Stimulated activated CD8-positive, alpha-beta memory T cell treated with anti-CD3 and anti-CD28 coated beads, Interleukin-7, amount 100 ng/mL, for 48 hours (primary cell): ENCODE results near the gene DLG2.
"Not testable (repeated sequence)": the region's sequence is repeated elsewhere in the genome, so short reads cannot be mapped to it uniquely, and the experiment has no call there.

Experiments
- DNase-seq, 2 donors: peaks; one replicate each; pipeline ENCODE4 v3.0.0-alpha.2; 2020; ENCODE audit warnings: low read depth in 1 of 2; ENCODE audit errors: extremely low read depth in 1 of 2

DLG2 gene

DNA sequence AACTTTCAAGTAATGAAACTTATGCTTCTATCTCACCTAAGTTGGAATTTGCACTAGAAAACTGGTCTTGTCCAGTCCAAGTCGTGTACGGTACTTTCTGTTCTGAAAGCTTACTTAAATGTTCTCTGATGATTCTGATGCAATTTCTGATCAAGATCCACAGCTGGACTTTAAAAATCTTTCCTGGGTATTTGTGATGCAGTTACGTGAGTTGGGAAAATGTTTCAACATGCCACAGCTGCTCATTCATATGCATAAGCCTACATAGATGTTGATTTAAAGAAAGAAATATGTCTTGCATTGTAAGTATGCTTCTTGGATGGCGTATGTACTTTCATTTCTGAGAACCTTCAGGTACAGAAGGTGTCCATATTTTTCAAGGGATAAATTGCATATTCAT lies 1847.3 kb downstream of the DLG2 start:
- no peak for DNase-seq

DNA sequence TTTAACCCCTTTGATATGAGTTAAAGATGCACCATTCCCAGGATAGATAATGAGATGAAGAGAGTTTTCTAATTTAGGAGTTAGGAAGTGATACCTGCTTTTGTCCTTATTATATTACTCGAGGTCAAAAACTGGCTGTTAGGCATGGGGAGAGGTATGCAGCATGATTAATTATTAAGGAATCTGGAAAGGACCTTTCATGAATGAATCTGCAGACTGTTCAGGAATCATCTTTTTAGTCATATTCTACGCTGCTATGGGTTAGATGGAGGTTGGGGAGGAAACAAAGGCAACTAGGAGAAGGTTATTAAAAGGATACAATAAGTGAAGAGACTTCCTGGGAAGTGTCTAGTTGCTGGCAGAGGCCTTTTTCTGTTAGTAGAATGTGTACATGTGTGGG lies 1848.5 kb downstream of the DLG2 start:
- no peak for DNase-seq

DNA sequence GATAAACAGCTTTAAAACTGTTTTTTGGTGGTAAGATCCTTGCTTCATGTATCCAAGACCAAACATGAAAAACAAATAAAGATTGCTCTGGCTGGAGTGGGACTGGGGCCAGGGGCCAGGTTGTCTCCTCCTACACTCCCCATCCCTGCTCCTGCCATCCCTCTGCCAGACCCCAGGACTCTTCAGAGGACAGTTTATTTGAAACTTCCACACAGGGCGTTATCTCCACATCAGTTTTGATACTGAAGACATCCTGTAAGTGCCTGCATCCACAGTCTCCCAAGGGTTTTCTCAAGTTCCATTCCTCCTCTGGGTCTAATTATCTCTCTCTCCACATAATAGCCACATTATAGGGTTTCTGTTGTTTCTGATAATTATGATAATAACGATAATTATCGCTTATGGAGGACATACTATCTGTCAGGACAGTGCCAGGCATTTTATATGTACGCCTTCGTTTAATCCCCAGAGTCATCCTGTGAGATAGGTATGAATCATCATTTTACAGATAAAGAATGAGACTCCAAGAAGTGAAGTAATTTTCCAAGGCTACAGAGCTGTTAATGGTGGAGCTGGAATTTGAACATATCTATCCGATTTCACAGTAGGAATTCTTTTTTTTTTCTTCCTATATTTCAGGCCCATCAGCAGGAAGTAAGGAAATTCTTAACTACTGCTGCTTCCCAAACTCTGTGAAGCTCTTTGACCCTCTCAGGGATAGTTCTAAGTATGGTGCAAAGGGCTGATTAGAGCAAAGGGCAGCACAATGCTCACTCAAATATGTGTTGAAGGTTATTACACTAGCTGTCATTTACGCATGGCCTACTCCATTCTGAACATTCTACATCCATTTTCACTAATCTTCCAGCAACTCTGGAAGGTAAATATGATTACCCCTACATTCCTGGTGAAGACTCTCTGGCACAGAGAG lies 1852.9 kb downstream of the DLG2 start:
- DNase-seq, result no peak

DNA sequence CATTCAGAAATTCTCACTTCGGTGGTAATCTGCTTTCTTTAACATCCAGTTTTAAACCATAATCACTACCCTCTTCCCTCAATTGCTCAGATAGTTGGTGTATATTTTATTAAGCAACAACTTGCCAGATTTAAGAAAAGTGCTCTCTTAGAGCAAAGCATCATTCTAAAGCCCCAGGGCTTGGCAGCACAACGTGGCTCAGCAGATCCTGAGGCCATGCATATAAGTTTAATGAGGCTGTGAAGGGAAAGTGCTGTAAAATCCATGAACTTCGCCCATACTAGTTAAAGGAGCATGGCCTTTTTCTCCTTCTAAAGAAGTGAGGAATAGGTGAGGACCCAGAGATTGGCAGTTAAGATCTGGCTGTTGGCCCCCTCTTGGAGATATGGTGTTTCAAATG lies 1858.7 kb downstream of the DLG2 start:
- DNase-seq, result no peak

DNA sequence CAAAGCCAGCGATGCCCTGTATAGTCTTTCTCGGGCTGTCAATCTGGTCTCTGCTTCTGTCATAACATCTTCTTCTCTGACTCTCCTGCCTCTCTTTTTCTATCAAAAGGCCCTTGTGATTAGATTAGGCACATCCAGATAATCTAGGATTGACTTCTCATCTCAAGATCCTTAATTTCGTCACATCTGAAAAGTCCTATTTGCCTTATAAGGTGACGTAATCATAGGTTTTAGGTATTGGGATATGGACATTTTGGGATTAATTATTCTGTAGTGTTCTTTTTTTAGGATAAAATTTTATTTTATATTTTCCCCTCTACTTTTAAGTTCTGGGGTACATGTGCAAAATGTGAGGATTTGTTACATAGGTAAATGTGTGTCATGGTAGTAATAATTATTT lies 1860.2 kb downstream of the DLG2 start:
- DNase-seq, result no peak

DNA sequence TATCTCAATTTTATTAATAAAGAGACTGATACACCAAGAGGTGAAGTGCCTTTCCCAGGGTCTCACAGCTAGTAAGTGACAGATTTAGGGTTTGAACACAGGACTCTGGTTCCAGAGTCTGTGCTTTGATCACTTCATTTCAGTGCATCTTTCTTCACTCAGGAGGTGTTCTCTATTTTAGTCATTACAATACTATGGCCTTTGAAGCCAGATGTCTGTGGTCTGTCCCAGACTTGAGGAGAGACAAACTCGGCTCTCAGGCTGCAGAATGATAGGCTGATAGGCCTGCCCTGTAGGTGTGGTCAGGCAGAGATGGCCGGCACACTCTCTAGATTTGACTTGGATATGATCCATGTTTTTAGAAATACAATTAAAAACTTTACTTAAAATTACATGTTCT lies 1862.5 kb downstream of the DLG2 start:
- DNase-seq, result no peak

DNA sequence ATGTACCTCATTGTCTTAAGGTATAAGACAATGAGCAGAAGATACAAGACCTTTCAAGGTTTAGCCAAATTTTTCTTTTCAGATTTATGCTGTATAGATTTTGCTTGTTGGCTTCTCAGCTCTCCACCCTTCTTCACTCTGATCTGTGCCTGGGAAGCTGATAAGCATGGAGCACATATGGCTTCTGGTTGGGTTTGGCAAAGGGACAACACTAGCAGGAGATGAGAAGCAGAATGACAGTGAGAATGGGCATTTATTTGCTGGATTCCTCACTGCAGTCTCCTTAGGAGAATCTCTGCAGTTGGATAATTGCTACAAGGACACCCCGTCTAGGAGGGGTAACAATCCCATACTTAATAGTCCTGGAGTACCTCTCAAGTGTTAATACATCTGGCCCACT lies 1866.2 kb downstream of the DLG2 start:
- DNase-seq, result no peak

DNA sequence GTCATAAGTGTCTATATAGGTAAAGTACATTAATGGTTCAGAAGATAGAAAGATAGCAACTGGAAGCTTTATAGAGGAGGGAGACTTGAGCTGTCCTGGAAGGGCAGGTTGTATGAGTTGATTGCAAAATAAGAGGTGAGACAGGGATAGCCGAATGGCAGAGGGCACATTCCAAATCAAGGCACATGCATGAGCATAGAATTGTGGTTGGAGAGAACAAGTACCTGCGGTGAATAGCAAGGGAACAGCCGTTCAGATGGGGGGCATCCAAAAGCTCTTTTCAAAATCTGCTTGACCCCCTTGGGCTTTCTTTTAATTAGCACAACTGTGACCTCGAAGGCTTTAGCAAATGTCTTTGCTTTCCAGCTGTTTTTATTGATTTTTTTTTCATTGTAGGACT lies 1868.0 kb downstream of the DLG2 start:
- no peak for DNase-seq

DNA sequence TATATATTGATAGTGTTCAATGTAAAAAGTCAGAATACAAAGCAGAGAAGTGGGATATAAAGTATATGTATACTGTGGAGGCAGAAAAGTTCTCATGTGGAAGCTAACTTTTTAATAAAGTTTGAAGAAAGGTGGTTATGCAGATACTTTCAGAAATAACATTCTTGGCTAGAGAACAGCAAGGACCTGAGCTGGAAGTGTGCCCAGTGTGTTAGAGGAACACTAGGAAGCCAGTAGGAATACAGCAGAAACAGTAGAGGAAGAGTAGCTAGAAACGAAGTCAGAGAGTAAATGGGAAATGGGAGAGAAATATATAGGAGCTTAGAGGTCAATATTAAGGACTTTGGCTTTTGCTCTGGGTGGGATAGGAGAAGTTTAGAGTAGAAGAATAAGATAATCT lies 1876.1 kb downstream of the DLG2 start:
- no peak for DNase-seq

DNA sequence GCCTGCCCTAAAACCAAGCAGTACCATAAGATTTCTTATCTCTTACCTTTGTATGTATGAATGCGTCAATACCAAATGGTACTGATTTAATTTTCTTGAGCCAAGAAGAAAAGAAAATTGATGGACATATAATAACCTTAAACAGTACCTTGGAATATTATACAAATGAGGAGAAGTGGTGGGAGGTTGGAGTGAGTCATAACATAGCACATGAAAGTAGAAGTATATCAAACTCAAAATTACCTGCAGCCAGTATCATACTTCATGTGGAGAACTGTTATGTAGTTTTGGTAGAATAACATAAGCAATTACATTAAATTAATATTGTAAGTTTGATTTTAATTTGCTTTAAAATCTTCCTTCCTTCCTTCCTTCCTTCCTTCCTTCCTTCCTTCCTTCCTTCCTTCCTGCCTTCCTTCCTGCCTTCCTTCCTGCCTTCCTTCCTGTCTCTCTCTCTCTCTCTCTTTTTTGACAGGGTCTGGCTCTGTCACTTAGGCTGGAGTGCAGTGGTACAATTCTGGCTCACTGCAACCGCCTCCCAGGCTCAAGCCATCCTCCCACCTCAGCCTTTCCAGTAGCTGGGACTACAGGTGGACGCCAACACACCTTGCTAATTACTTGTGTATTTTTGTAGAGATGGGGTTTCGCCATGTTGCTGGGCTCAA lies 1880.1 kb downstream of the DLG2 start:
- no peak for DNase-seq

DNA sequence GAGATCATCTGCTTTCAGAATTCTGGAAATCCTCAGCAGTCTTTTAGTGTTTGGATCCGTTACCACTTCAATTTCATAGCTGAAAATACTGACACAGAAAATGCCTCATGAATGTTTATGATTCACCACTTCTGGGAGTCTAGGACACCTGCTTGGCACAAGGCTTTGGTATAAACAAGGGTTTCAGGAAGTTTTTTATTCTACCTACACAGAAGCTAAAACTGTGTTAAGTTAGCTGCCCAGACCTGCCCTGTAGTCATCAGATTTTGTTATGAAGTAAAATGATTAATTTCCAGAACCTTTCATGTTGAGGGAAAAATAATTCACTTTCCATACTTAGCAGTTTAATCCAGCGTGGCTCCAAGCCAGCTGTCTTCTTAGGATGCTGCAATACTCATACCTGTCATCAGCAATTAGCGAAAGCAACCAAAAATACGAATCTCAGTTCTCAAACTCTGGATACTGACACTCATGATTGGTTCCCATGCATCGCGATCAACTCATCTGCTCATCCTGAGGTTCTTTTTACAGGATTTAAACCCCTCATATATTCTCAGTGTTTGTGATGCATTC lies 1882.4 kb downstream of the DLG2 start:
- no peak for DNase-seq

DNA sequence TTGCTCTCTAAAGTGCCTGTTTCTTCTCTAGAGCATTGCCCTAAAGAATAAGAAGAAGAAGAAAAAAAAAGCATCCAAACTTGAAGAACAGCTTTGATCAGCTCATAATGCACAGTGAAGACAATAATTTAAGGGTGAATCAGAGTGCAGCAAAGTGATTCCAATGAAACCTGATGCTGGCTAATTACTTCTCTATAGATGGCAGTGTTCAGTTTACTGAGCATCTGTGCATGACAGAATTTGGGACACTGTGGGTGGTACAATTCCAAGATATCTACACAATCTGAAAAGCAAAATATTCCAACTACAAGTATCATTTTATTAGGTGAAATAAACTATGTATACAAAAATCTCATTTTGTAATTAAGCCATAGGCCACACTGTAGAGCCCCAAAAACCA lies 1890.5 kb downstream of the DLG2 start:
- DNase-seq, result no peak

DNA sequence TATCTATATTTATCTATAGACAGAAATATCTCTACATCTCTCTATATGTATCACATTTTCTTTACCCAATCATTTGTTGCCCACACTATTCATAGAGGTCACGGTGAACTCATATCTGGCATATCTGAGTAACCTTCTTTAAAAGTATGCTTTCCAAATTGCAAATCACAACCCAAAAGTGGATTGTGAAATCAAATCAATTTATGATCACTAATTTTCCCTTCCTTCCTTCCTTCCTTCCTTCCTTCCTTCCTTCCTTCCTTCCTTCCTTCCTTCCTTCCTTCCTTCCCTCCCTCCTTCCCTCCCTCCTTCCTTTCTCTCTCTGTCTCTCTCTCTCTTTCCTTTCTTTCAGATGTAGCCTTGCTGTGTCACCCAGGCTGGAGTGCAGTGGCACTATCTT lies 1893.0 kb downstream of the DLG2 start:
- no peak for DNase-seq

DNA sequence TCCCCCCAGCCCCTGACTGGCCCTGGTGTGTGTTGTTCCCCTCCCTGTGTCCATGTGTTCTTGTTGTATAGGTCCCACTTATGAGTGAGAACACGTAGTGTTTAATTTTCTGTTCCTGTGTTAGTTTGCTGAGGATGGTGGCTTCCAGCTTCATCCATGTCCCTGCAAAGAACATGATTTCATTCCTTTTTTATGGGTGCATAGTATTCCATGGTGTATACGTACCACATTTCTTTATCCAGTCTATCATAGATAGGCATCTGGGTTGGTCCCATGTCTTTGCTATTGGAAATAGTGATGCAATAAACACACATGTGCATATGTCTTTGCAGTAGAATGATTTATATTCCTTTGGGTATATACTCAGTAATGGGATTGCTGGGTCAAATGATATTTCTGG lies 1895.9 kb downstream of the DLG2 start:
- not testable (repeated sequence) for DNase-seq

DNA sequence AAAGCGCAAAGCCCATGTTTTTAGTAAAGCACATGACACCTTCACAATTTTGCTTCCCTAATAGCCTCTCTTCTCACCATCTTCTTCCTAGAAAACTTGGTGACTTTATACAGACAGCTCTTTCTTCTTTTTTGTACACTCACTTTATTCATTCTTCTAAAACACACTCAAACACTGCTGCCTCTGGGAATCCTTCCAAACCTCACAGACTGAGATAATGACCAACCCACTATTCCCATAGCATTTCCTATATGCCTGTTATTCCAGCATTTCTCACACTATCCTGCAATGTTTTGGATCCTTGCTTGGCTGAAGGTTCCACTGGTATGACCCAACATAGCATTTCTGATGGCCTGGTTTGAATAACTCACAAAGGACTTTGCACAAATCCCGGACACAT lies 1898.9 kb downstream of the DLG2 start:
- no peak for DNase-seq

DNA sequence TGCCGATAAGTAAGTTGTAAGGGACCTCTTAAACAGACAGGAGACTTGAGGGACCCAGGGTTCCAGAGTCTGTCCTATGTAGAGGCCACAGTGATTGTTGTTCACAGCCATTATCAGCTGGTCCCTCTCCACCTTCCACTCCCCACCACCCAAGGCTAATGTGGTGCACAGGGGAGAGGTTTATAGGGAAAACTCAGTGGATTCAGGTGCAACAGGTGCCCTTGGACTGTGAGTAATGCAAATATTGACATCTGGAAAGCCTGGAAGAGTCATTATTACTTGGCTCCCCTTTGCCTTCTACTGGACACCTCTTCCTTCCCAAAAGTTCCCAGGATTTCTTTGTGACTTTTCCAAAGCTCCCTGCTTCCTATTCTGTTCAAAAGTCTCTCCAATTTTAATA lies 1899.9 kb downstream of the DLG2 start:
- DNase-seq, result no peak

DNA sequence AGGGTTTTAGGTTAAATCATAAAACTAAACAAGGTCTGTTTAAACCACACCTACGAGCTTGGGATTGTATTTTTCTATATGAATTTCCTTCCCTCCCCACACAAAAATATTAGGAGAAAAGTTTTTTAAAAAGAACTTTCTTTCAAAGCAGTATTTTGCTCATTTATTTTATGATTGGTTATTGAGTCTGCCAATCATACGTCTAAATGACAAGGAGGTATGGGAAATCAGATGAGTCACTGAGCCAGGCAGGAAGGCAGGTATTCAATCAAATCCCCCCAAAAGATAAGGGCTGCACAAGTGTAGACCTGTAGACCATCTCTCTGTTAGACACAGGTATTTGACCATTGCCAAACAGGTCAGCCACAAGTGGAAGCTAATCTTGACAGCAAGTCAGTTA lies 1900.8 kb downstream of the DLG2 start:
- no peak for DNase-seq

DNA sequence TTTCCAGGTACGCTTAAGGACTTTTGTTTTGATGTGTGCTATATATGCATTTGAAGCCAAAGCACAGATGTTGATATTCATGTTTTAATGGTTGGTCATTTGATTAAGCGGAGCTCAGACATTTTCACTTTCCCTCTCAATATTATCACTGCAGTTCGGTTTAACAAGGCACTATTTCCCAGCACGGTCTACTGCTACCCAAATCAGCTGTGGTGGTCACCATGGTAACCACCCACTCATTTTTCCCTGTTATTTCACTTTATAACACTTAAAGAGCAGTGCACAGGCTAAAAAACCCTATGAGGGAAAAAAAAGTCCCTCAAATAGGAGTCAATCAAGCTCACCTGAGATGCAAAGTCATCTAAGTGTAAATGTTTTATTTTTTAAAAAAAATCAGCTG lies 1901.4 kb downstream of the DLG2 start:
- no peak for DNase-seq

DNA sequence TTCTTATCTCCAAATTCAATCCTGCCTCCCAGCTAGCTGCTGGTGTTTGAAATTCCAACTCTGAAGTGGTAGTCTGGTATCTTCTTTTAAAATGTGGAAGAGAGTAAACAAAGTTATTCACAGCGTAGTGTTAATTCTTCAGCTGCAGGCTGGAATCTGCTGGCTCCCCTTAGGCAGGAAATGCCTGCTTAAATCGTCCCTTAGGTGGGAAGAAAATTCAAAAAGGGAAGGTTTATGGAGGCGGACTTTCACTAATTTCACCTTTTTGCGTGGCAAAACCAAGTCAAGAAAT lies 1901.9 kb downstream of the DLG2 start:
- no peak for DNase-seq

DNA sequence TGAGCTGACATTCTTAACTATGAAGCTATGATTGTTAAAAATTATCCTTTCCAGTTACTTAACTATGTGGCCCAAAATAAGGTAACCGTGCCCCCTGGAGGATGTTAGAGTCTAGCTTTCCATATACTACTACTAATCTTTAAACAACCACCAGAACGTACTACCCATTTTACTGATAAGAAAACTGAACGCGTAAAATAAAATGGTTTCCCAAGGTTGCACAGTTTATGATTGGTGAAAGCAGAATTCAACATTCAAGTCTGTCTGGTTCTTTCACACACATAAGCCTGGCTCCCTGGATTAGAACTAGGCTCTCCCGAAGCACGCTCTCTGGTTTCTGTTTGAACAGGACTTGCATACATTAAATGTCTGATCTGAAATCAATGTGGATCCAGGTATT lies 1903.1 kb downstream of the DLG2 start:
- DNase-seq, result no peak

DNA sequence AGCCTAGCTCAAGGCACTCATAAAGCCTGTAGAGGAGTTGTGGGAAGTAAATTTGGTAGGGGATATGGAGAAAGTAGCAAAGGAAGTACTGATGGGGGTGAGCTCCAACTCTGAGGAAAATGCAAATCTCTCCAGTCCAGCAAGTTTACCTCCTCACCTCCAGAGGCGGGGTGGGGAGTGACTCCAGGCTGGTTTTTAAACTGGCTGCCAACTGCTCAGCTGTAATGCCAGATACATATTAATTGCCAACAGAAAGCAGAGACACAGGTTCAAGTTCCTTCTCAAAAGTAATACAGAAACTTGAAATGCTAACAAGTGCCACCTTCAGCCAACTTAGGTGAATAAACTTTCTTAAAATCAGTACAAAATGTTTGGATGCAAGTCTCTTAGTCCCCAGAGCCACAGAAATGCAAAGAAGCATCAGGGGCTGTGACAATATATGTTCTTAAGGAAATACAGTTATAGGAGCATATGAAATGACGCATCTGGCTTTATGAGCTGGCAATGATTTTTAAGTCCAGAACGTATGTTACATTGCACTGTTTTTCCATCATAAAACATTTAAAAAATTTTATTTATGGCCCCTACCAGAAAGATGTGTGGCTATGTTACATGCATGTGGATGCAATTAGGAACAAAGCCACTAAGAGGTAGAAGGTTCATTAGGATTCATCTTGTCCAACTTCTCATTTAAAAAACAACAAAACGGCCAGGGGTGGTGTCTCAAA lies 1904.6 kb downstream of the DLG2 start:
- no peak for DNase-seq

DNA sequence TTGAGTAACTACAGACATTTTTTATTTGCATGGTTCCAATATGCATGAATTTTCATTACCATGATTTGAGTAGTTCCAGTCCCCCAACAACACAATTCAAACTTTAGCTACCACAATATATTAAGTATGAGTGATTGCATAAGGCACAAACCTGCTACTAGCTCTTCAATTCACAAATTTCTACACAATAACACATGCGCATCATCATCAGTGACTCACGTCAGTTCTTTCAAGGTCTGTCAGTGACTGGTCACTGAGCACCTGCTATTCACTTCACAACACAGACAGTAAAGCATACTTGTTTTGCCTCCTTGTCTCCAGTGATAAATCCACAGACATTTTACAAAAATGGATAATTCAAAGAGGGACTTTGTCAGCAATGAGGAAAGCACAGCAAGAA lies 1905.9 kb downstream of the DLG2 start:
- DNase-seq, result no peak
